ENCODE results near the gene NDUFS7. TPM values are rescaled to one million over a fixed set of nuclear protein-coding genes. Genes with fewer than 3 reads are reported as not detected.

The NDUFS7 gene
- total RNA-seq, 3 donors from 2014 or later: 118 to 160 (median 148) TPM

DNA sequence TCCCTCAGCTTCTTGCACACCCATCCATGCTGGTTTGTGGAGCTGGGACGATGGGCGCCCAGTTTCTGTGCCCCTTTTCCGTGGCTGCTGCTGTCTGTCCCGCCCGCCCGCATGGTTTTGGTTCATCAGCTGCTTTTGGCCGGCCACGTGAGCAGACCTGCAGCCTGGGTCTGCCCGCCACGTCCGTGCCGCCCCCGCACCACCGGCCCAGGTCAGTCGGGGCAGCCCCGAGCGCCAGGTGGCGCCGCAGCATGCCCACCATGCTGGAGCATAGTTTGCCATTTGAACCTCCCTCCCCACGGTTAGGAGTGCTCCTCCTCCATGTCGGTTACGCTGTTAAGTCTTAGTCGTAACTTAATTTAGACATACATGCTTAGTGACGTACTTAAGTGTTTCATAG is 39.2 kb downstream of the NDUFS7 start:
- Histone ChIP-seq H3K4me1 (ENCODE audit: low read depth) (no peaks in the 10 kb centered on the region), H3K9me3 (no peaks in the 10 kb centered on the region), H3K4me3 (no peak overlapping the region), H3K36me3 (ENCODE audit: low read depth) (peaks cover 18% of the 10 kb centered on the region)
- TF ChIP-seq, protein P1, sequence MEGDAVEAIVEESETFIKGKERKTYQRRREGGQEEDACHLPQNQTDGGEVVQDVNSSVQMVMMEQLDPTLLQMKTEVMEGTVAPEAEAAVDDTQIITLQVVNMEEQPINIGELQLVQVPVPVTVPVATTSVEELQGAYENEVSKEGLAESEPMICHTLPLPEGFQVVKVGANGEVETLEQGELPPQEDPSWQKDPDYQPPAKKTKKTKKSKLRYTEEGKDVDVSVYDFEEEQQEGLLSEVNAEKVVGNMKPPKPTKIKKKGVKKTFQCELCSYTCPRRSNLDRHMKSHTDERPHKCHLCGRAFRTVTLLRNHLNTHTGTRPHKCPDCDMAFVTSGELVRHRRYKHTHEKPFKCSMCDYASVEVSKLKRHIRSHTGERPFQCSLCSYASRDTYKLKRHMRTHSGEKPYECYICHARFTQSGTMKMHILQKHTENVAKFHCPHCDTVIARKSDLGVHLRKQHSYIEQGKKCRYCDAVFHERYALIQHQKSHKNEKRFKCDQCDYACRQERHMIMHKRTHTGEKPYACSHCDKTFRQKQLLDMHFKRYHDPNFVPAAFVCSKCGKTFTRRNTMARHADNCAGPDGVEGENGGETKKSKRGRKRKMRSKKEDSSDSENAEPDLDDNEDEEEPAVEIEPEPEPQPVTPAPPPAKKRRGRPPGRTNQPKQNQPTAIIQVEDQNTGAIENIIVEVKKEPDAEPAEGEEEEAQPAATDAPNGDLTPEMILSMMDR (IDR thresholded peaks at IDR 0.05): no peak
- intact Hi-C loops (cut with DNase I, micrococcal nuclease): no loop called here
- ATAC-seq (no peak), DNase-seq (no peak)

DNA sequence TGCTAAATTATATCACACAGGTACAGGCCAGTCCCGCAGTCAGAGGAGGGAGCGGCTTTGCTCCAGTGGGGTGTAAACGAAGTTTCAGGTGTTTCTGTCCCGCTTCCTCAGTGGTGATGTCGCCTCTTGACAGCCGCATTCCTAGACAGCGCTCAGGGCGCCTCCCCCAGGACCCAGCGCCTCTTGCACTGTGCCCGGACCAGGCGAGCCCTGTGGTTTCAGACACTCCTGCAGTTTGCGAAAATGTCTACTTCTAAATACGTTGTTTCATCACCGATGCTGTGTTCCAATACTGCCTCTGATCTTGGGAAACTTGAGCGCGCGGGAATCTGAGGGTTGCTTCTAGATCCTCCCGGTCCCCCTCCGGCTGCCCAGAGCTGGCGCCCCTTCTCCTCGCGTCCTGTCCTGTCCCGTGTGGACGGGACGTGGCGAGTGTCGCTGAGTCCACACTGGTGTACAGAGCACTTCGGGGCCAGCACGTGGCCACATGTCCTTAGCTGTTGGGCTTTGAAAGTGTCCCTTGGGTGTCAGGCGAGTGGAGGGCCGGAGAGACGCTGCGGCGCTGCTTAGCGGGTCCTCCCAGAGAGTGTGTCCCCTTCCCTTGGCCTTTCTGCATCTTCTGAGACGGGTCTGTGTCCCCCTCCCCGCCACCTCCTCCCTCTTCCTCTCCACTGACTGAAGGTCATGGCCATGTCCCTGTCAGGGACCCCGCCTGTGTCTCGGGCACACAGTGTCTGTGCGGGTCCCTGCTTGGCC is 39.9 kb downstream of the NDUFS7 start:
- H3K4me1 ChIP-seq (ENCODE audit: low read depth): no peaks in the 10 kb centered on the region
- intact Hi-C loops (cut with DNase I, micrococcal nuclease): no loop called here
- TF ChIP-seq, protein P1 (IDR thresholded peaks at IDR 0.05): no peak
- H3K36me3 ChIP-seq (ENCODE audit: low read depth): peaks cover 18% of the 10 kb centered on the region
- H3K4me3 ChIP-seq: no peak overlapping the region
- H3K9me3 ChIP-seq: no peaks in the 10 kb centered on the region
- DNase-seq: no peak
- peak; percentile 4 for ATAC-seq

DNA sequence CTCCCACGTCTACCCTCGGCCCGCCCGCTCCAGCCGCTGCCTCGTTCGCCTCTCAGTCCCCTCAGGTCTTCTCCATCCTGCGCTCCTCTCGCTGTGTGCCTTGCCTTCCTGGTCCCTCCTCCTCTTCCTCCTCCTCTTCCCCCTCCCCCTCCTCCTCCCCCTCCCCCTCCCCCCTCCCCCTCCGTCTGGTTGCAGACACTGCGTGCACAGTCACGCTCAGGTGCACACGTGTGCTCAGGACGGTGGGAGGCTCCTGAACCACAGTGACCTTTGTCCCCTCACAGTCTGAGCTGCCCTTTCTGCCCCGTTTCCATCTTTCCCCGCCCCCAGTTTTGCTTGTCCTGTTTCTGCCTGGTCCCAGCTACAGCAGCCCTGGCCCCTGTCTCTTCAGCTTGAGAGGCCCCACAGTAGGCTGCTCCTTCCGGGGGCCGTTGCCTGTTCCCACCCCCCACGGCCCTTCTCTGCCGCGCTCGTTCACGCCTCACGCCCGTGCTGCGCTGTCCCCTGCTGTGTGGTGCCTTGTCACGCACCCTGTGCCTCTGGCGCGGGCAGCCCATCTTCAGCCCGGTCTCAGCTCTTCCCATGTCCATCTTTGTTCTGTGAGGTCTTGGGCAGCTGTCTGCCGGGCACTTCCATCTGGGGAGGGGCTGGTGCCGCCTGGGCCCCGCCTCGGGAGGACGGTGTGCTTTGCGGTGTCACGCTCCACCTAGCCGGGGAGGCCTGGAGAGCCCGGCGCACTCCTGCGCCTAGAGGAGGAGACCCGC is 40.7 kb downstream of the NDUFS7 start:
- intact Hi-C loops (cut with DNase I, micrococcal nuclease): no loop called here
- Histone ChIP-seq H3K36me3 (ENCODE audit: low read depth) (peaks cover 18% of the 10 kb centered on the region), H3K4me3 (no peak overlapping the region), H3K9me3 (no peaks in the 10 kb centered on the region), H3K4me1 (ENCODE audit: low read depth) (no peaks in the 10 kb centered on the region)
- DNase-seq (peak in 1 of 3 donors; percentile 46), ATAC-seq (peak; percentile 64)
- TF ChIP-seq, protein P1 (IDR thresholded peaks at IDR 0.05): no peak

DNA sequence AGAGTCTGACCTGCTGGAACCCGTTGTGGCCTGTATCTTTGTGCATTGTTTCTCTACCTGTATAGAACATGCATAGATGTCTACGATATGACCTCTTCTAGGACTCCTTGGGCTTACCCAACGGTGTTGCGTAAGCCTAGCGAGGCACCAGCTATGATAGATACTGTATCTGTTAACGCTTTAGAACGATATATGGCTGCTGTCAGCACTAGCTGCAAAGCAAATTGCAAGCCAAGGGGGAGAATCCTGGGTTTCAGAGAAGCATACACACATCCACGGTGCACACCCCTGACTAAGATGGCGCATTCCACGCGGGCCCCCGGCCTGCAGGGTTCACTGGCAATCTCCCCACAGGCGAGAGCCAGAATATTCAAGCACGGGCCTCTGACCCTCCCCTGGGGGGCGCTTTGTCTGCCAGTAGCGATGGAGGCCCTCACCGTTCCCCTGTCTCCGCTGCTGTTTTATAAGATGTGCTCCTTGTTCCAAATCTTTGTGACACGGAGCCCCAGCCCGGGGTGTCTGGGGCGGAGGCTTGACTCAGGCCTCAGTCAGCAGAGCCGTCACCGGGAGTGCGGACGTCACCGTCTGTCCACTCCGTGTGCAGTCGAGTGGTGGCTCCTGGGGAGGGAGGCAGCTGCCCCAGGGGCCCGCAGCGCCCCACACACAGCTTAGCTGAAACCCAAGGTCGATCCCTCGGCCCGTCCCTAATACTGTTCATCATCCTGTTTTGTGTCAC is 41.6 kb downstream of the NDUFS7 start:
- no peak for ATAC-seq
- no peaks in the 10 kb centered on the region for H3K9me3 ChIP-seq
- intact Hi-C loops (cut with DNase I, micrococcal nuclease): no loop called here
- DNase-seq: no peak
- no peak overlapping the region for H3K4me3 ChIP-seq
- peaks cover 21% of the 10 kb centered on the region for H3K36me3 ChIP-seq (ENCODE audit: low read depth)
- no peaks in the 10 kb centered on the region for H3K4me1 ChIP-seq (ENCODE audit: low read depth)
- TF ChIP-seq, protein P1 (IDR thresholded peaks at IDR 0.05): no peak

DNA sequence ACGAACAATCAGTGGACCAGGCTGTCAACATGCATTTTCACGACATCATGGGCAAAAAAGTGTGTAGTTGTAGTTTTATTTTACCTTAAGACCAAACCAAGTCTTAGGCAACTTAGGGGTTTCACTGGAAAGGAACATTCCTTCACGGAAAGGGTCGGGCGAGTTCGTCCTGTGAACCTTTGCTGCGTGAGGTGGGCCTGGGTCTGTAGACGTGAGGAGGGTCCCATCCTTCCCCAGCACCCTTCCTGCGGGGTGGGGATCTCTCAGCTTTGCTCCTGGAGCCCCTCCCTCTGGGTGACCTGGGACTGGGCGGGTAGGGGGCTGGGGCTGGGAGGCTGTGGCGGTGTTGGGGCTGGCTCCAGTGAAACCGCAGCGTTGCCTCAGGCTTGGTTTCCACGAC is 42.2 kb downstream of the NDUFS7 start:
- no peak overlapping the region for H3K4me3 ChIP-seq

More for the DNA sequence above, 42.2 kb downstream of the NDUFS7 start:
- H3K36me3 ChIP-seq (ENCODE audit: low read depth): peaks cover 22% of the 10 kb centered on the region
- H3K4me1 ChIP-seq (ENCODE audit: low read depth): no peaks in the 10 kb centered on the region
- ATAC-seq (no peak), DNase-seq (no peak)
- no peaks in the 10 kb centered on the region for H3K9me3 ChIP-seq
- intact Hi-C loops (cut with DNase I, micrococcal nuclease): no loop called here
- TF ChIP-seq, protein P1 (IDR thresholded peaks at IDR 0.05): no peak

Measured in mucosa of descending colon (tissue), 3 donors.